Left lung (tissue), 14 donors: ENCODE data around the gene ZNF614. TPM values are rescaled to one million over a fixed set of nuclear protein-coding genes. Genes with fewer than 3 reads are reported as not detected.

Source experiments
- ATAC-seq: fragments of 200-7000 bp; cut with Tn5 transposase; one replicate; pipeline ENCODE4 v1.9.1; 2020; ENCODE audit warnings: moderate library complexity
- DNase-seq, 4 donors: peaks; one replicate each; pipeline ENCODE4 v3.0.0-alpha.2; 2013 to 2020
- H3K27ac ChIP-seq, 2 donors: fragments of 200-600 bp; sonication (generic) in 1 of 2; one replicate each; pipeline versions ENCODE4 v1.5.0 to v1.8.0; 2020 to 2021
- H3K27me3 ChIP-seq, 2 donors: fragments of 200-600 bp; sonication (generic) in 1 of 2; one replicate each; pipeline versions ENCODE4 v1.5.0 to v1.8.0; 2020 to 2021
- H3K36me3 ChIP-seq, 2 donors: fragments of 200-600 bp; sonication (generic) in 1 of 2; one replicate each; pipeline versions ENCODE4 v1.5.0 to v1.8.0; 2020 to 2021
- H3K4me1 ChIP-seq, 2 donors: fragments of 200-600 bp; one replicate each; pipeline ENCODE4 v1.8.0; 2021
- H3K4me3 ChIP-seq, 2 donors: fragments of 200-600 bp; sonication (generic) in 1 of 2; one replicate each; pipeline versions ENCODE4 v1.5.0 to v1.8.0; 2020 to 2021; ENCODE audit warnings: mild to moderate bottlenecking in 1 of 2
- H3K9me3 ChIP-seq, 2 donors: fragments of 200-600 bp; sonication (generic) in 1 of 2; one replicate each; pipeline versions ENCODE4 v1.5.0 to v1.8.0; 2020 to 2021
- CTCF ChIP-seq, 2 donors: fragments of 200-600 bp; sonication (generic) in 1 of 2; IDR thresholded peaks; one replicate each; pipeline versions ENCODE4 v1.5.0 to v1.8.0; 2021; ENCODE audit warnings: antibody characterized with exemption in 2 of 2
- intact Hi-C, 2 donors: fragments of 100-400 bp; cut with DNase I; formaldehyde crosslinking; loops; one replicate each; pipeline versions ENCODE4 v1.11.2 to v1.14.2; 2022
- long read RNA-seq, 12 donors: library from polyadenylated mRNA in 2 of 12; unstranded in 2 of 12; transcript quantifications; one replicate each; pipeline ENCODE4 v2.0.0 and lab custom pipeline, GENCODE V29; 2019 to 2026
- polyA plus RNA-seq, 6 donors: library from polyadenylated mRNA; unstranded; fragments of 120-200 nt; gene quantifications; one replicate each; pipeline ENCODE4 v1.2.1, GENCODE V29; 2013; ENCODE audit not compliant: insufficient read length in 6 of 6
- total RNA-seq, 2 donors: library from RNA; stranded (reverse); fragmentation: NEBNext Ultra II Directional; extraction: Animal tissue kit (Norgen Biotek cat#: 25700); gene quantifications; one replicate each; pipeline ENCODE4 v1.2.1, GENCODE V29; 2021
- donor health status: DM: no; HTN: yes; CAD: no.
- donor health status: DM: no; HTN: no; CAD: no.

The ZNF614 gene
- total RNA-seq: 1 to 10 TPM; 5.7 to 7.8 TPM
- 10 to 100 TPM; 17.9 to 22.4 (median 19.7) TPM for polyA plus RNA-seq
- long read RNA-seq, donor 1, full-length matches to known transcripts: 8 of 8 reads
- long read RNA-seq, donor 1, partial matches to known transcripts: 0 of 8 reads
- long read RNA-seq, donor 1, other reads (novel, unspliced or antisense): 0 of 8 reads
- long read RNA-seq, donor 2, full-length matches to known transcripts: 6 of 6 reads
- long read RNA-seq, donor 2, partial matches to known transcripts: 0 of 6 reads
- long read RNA-seq, donor 2, other reads (novel, unspliced or antisense): 0 of 6 reads
- long read RNA-seq, donor 3, partial matches to known transcripts: 0 of 2 reads
- long read RNA-seq, donor 3, other reads (novel, unspliced or antisense): 0 of 2 reads
- long read RNA-seq, donor 4: 0 reads
- long read RNA-seq, donor 5, full-length matches to known transcripts: 9 of 9 reads
- long read RNA-seq, donor 5, partial matches to known transcripts: 0 of 9 reads
- long read RNA-seq, donor 5, other reads (novel, unspliced or antisense): 0 of 9 reads
- long read RNA-seq, donor 6, full-length matches to known transcripts: 4 of 4 reads
- long read RNA-seq, donor 6, partial matches to known transcripts: 0 of 4 reads
- long read RNA-seq, donor 6, other reads (novel, unspliced or antisense): 0 of 4 reads
- long read RNA-seq, donor 7, full-length matches to known transcripts: 4 of 4 reads
- long read RNA-seq, donor 7, partial matches to known transcripts: 0 of 4 reads
- long read RNA-seq, donor 7, other reads (novel, unspliced or antisense): 0 of 4 reads
- long read RNA-seq, donor 8, full-length matches to known transcripts: 6 of 6 reads
- long read RNA-seq, donor 8, partial matches to known transcripts: 0 of 6 reads
- long read RNA-seq, donor 8, other reads (novel, unspliced or antisense): 0 of 6 reads
- long read RNA-seq, donor 9: 0 reads
- long read RNA-seq, donor 10, partial matches to known transcripts: 1 of 2 reads
- long read RNA-seq, donor 10, other reads (novel, unspliced or antisense): 1 of 2 reads
- long read RNA-seq, donor 11: 0 reads
- long read RNA-seq, donor 12, full-length matches to known transcripts: 2 of 2 reads
- long read RNA-seq, donor 12, partial matches to known transcripts: 0 of 2 reads
- long read RNA-seq, donor 12, other reads (novel, unspliced or antisense): 0 of 2 reads

- no peak for TF ChIP-seq CTCF (IDR thresholded peaks at IDR 0.05)
- Histone ChIP-seq H3K36me3 (peaks cover 0 to 43% of the 10 kb centered on the region in 2 donors), H3K27ac (peak within 1 kb of the TSS; percentile 93 to 95), H3K9me3 (peaks cover 0 to 73% of the 10 kb centered on the region in 2 donors), H3K27me3 (no peaks in the 10 kb centered on the region), H3K4me3 (peak within 1 kb of the TSS; percentile 49 to 76), H3K4me1 (peaks cover 0 to 8% of the 10 kb centered on the region in 2 donors)
- peak; percentile 98 for ATAC-seq
- intact Hi-C loops: no loop called here
- peak; percentile 90 to 96 (median 92) for DNase-seq
These were observed at the start of gene ZNF614 for GRCh38 chr19:52028027-52028779. TSS of gene ZNF614 (minus strand) at chr19:52028379. CDS start at chr19:52025745, 2,634 bp downstream.

- intact Hi-C loops: no loop called here
- TF ChIP-seq CTCF (IDR thresholded peaks at IDR 0.05): no peak
- DNase-seq: no peak
- Histone ChIP-seq H3K4me3 (no peak overlapping the region), H3K36me3 (peaks cover 22 to 100% of the 10 kb centered on the region in 2 donors), H3K4me1 (no peaks in the 10 kb centered on the region), H3K27ac (no peak overlapping the region), H3K27me3 (no peaks in the 10 kb centered on the region), H3K9me3 (peaks cover 14 to 100% of the 10 kb centered on the region in 2 donors)
- no peak for ATAC-seq
These were observed 42.3 kb upstream of the ZNF614 start for GRCh38 chr19:52070496-52070895.

GRCh38 chr19:52069653-52070052 lies 41.5 kb upstream of the ZNF614 start:
- intact Hi-C loops: no loop called here
- no peaks in the 10 kb centered on the region for H3K27me3 ChIP-seq
- H3K27ac ChIP-seq: no peak overlapping the region
- no peak overlapping the region for H3K4me3 ChIP-seq
- no peak for TF ChIP-seq CTCF (IDR thresholded peaks at IDR 0.05)
- H3K36me3 ChIP-seq: peaks cover 20 to 100% of the 10 kb centered on the region in 2 donors
- no peak for ATAC-seq
- H3K9me3 ChIP-seq: peaks cover 21 to 100% of the 10 kb centered on the region in 2 donors
- no peaks in the 10 kb centered on the region for H3K4me1 ChIP-seq
- no peak for DNase-seq

- Histone ChIP-seq H3K4me1 (no peaks in the 10 kb centered on the region), H3K4me3 (no peak overlapping the region), H3K9me3 (peaks cover 21 to 100% of the 10 kb centered on the region in 2 donors), H3K36me3 (peaks cover 19 to 100% of the 10 kb centered on the region in 2 donors), H3K27me3 (no peaks in the 10 kb centered on the region), H3K27ac (no peak overlapping the region)
- no peak for ATAC-seq
- intact Hi-C loops: no loop called here
- no peak for DNase-seq
- TF ChIP-seq CTCF (IDR thresholded peaks at IDR 0.05): no peak
These were observed 38.2 kb upstream of the ZNF614 start for GRCh38 chr19:52066258-52066863.
